GM12878 (cell line): ENCODE results near the gene TUBA4B. TPM values are rescaled to one million over a fixed set of nuclear protein-coding genes. Genes with fewer than 3 reads are reported as not detected.

Experiments used
- ATAC-seq: fragments of 200-7000 bp; cut with Tn5 transposase; 3 replicates; pipeline ENCODE4 v1.9.1; 2020; ENCODE audit warnings: mild to moderate bottlenecking, moderate library complexity
- BruUV-seq: library from RNA; stranded (reverse); fragments of 400-500 nt; replicated peaks from 2 replicates; lab custom pipeline; 2021; lab: Mats Ljungman, UMichigan
- CTCF ChIA-PET: fragments of 300-600 bp; sonication (Branson Sonifier 250); formaldehyde crosslinking; extraction: SDS; loops from one replicate; lab custom pipeline; 2021; ENCODE audit warnings: inconsistent platforms; lab: Yijun Ruan, JAX
- POLR2A ChIA-PET: fragments of 350-600 bp; formaldehyde crosslinking; extraction: SDS; loops from one replicate; lab custom pipeline; 2021; ENCODE audit warnings: inconsistent platforms; lab: Charles Lee
- RAD21 ChIA-PET: fragments of 300-600 bp; sonication (Branson Sonifier 250); formaldehyde crosslinking; loops from one replicate; lab custom pipeline; 2023; ENCODE audit warnings: antibody characterized with exemption; ENCODE audit not compliant: unreplicated experiment; lab: Charles Lee
- SMC1A ChIA-PET: fragments of 300-600 bp; sonication (Branson Sonifier 250); formaldehyde crosslinking; loops from one replicate; lab custom pipeline; 2023; ENCODE audit not compliant: unreplicated experiment, uncharacterized antibody; lab: Charles Lee
- DNase-seq: peaks from one replicate; pipeline ENCODE4 v3.0.0-alpha.2; 2011; ENCODE audit warnings: low read depth, low spot score
- FAIRE-seq: peaks from 3 replicates; lab custom pipeline; 2011; peaks lifted over from hg19 to GRCh38; lab: Jason Lieb, UNC
- H2AFZ ChIP-seq: 2 replicates; pipeline ENCODE4 v1.6.0; 2011; ENCODE audit warnings: low read depth, low read length, control low read depth; ENCODE audit not compliant: control insufficient read depth
- H3K27ac ChIP-seq: 2 replicates; pipeline ENCODE4 v1.5.1; 2011; ENCODE audit warnings: control low read depth; ENCODE audit not compliant: control insufficient read depth, insufficient read depth
- H3K27me3 ChIP-seq, 2 experiments: replicated peaks in 1 of 2; 2 replicates each; pipeline versions ENCODE4 v1.6.0 to v1.6.1; 2011; ENCODE audit warnings: low read length in 1 of 2; ENCODE audit not compliant: control insufficient read depth in 2 of 2, insufficient read depth in 2 of 2
- H3K36me3 ChIP-seq, 2 experiments: 2 replicates each; pipeline ENCODE4 v1.5.1; 2011; ENCODE audit warnings: low read length in 1 of 2; ENCODE audit not compliant: control insufficient read depth in 2 of 2, insufficient read depth in 2 of 2
- H3K4me1 ChIP-seq: 2 replicates; pipeline ENCODE4 v1.6.1; 2011; ENCODE audit warnings: mild to moderate bottlenecking, low read length, moderate library complexity, mixed read lengths; ENCODE audit not compliant: control insufficient read depth, insufficient read depth
- H3K4me2 ChIP-seq: 2 replicates; pipeline ENCODE4 v1.6.0; 2011; ENCODE audit warnings: control low read depth; ENCODE audit not compliant: control insufficient read depth, insufficient read depth
- H3K4me3 ChIP-seq: fragments of 200-600 bp; sonication (generic); 2 replicates; pipeline ENCODE4 v1.5.1; 2016
- H3K79me2 ChIP-seq: 2 replicates; pipeline ENCODE4 v1.6.0; 2011; ENCODE audit warnings: low read length; ENCODE audit not compliant: control insufficient read depth, insufficient read depth
- H3K9ac ChIP-seq: 2 replicates; pipeline ENCODE4 v1.8.0; 2011; ENCODE audit warnings: low read length, control low read depth, mixed read lengths; ENCODE audit not compliant: control insufficient read depth, insufficient read depth
- H3K9me3 ChIP-seq: replicated peaks from 3 replicates; pipeline ENCODE4 v1.5.1; 2011; ENCODE audit warnings: mild to moderate bottlenecking, low read length; ENCODE audit not compliant: control insufficient read depth, insufficient read depth
- H4K20me1 ChIP-seq: 2 replicates; pipeline ENCODE4 v1.6.0; 2011; ENCODE audit not compliant: control insufficient read depth, insufficient read depth
- ASH2L ChIP-seq: fragments of 300-600, 200-600 bp; sonication (generic); IDR thresholded peaks from 2 replicates; pipeline ENCODE4 v1.6.1; 2017; ENCODE audit warnings: low read depth, mild to moderate bottlenecking, borderline replicate concordance
- KAT2A ChIP-seq: conservative IDR thresholded peaks from 2 replicates; pipeline ENCODE4 v1.6.1; 2011; ENCODE audit warnings: low read depth, low read length; ENCODE audit not compliant: control insufficient read depth
- NFXL1 ChIP-seq: fragments of 450-650 bp; IDR thresholded peaks from 2 replicates; pipeline ENCODE4 v1.6.1; 2017; ENCODE audit warnings: antibody characterized with exemption, mild to moderate bottlenecking, borderline replicate concordance
- RB1 ChIP-seq: fragments of 450-650 bp; formaldehyde crosslinking; IDR thresholded peaks from 2 replicates; pipeline ENCODE4 v1.6.1; 2017; ENCODE audit warnings: mild to moderate bottlenecking, borderline replicate concordance
- ZBED1 ChIP-seq: IDR thresholded peaks from 2 replicates; pipeline ENCODE4 v1.6.1; 2016; ENCODE audit warnings: borderline replicate concordance
- WGBS: methylation state at CpG from one replicate; pipeline ENCODE4 v1.1.6; 2016; ENCODE audit warnings: low lambda C conversion rate; ENCODE audit not compliant: insufficient replicate concordance, insufficient coverage; ENCODE audit errors: missing lambda C conversion rate; 5-methylcytosine and 5-hydroxymethylcytosine counted together
- in situ Hi-C: fragments of 300-500 bp; cut with MboI; formaldehyde crosslinking; loops from 9 replicates; pipeline ENCODE4 v1.14.3; 2018; ENCODE audit warnings: mixed read lengths
- intact Hi-C: fragments of 100-400 bp; cut with micrococcal nuclease; formaldehyde crosslinking; loops from one replicate; pipeline ENCODE4 v1.14.2; 2022; ENCODE audit not compliant: unreplicated experiment
- polyA plus RNA-seq, 11 experiments: library from polyadenylated mRNA; depleted of rRNA in 4 of 11; unstranded in 6 of 11; stranded (reverse) in 5 of 11; fragments of >200 nt; fragmentation: Nextera tagmentation in 4 of 11; fragmentation: Illumina TruSeq in 1 of 11; extraction: Ambion mirVana in 4 of 11; extraction: Trizol in 1 of 11; gene quantifications; 1 replicate in 1 of 11; 2 replicates in 10 of 11; pipeline versions ENCODE4 v1.2.1 to v1.2.3, GENCODE V29; 2011 to 2016; ENCODE audit warnings: inconsistent platforms in 2 of 11, missing spikeins in 2 of 11, low read depth in 1 of 11
- total RNA-seq, 4 experiments: library from RNA; depleted of rRNA in 3 of 4; stranded (reverse); fragments of >200 nt in 3 of 4; fragmentation: Illumina TruSeq in 1 of 4; extraction: Trizol in 1 of 4; gene quantifications; 2 replicates each; pipeline versions ENCODE4 v1.2.1 to v1.2.3, GENCODE V29; 2013 to 2021
- TF ChIP-seq, protein P1 (sequence below): IDR thresholded peaks from 2 replicates; pipeline ENCODE4 v1.6.1; 2012; ENCODE audit warnings: mild to moderate bottlenecking, low read depth, low read length

The TUBA4B gene
- total and polyA plus RNA-seq, 10 of the 15 experiments (the other 5 are each of a cell fraction or from before 2014, with no cell fraction given): 0.07 TPM; not detected in 9

DNA sequence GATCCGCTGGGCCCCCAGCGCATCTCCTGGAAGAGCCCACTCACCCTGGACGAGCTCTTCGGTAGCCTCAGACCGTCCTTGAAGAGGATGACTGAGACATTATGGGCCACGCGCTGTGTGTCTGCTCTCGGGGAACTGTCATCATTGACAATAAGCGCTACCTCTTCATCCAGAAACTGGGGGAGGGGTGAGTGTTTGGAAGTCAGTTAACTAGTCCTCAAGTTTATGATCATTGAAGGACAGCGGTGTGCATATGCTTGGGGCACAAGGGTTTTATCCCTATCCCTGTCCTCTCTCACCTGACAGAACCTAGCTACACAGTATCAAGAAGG is 7.2 kb upstream of the TUBA4B start:
- DNase-seq (no peak), FAIRE-seq (no peak), ATAC-seq (no peak)
- in situ Hi-C loops (no loop called here), intact Hi-C loops (no loop called here)
- no peaks in the 10 kb centered on the region for H3K9me3 ChIP-seq
- SMC1A ChIA-PET: interaction anchor here (1.4 to 2.5 kb wide), 6 partner anchors 9 to 72 kb away, joined by 5 to 16 read pairs (median 8); partner anchors contain the start of gene DNAJB2
- 0 out of 2 replicates have a peak, but pooled peaks cover 4% of the 10 kb centered on the region for H4K20me1 ChIP-seq
- H3K79me2 ChIP-seq: peaks cover 31% of the 10 kb centered on the region
- TF ChIP-seq ZBED1 (no peak), KAT2A (no peak), NFXL1 (no peak), ASH2L (no peak), RB1 (no peak)
- TF ChIP-seq, protein P1, sequence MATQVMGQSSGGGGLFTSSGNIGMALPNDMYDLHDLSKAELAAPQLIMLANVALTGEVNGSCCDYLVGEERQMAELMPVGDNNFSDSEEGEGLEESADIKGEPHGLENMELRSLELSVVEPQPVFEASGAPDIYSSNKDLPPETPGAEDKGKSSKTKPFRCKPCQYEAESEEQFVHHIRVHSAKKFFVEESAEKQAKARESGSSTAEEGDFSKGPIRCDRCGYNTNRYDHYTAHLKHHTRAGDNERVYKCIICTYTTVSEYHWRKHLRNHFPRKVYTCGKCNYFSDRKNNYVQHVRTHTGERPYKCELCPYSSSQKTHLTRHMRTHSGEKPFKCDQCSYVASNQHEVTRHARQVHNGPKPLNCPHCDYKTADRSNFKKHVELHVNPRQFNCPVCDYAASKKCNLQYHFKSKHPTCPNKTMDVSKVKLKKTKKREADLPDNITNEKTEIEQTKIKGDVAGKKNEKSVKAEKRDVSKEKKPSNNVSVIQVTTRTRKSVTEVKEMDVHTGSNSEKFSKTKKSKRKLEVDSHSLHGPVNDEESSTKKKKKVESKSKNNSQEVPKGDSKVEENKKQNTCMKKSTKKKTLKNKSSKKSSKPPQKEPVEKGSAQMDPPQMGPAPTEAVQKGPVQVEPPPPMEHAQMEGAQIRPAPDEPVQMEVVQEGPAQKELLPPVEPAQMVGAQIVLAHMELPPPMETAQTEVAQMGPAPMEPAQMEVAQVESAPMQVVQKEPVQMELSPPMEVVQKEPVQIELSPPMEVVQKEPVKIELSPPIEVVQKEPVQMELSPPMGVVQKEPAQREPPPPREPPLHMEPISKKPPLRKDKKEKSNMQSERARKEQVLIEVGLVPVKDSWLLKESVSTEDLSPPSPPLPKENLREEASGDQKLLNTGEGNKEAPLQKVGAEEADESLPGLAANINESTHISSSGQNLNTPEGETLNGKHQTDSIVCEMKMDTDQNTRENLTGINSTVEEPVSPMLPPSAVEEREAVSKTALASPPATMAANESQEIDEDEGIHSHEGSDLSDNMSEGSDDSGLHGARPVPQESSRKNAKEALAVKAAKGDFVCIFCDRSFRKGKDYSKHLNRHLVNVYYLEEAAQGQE: no peak
- H3K36me3 ChIP-seq: peaks cover 10 to 15% of the 10 kb centered on the region in 2 experiments
- peak overlapping the region; percentile 88 for H3K4me2 ChIP-seq
- peak overlapping the region; percentile 90 for H3K4me3 ChIP-seq
- no peaks in the 10 kb centered on the region for H3K27me3 ChIP-seq
- POLR2A ChIA-PET: interaction anchor here (0.9 to 3.0 kb wide), 11 partner anchors 9 to 69 kb away, joined by 3 to 31 read pairs (median 10); partner anchors contain the start of genes ABCB6, ANKZF1, ATG9A and CNPPD1
- no peak overlapping the region; the same call in 1 of the 2 replicates for H2AFZ ChIP-seq
- H3K4me1 ChIP-seq: peaks cover 47% of the 10 kb centered on the region
- no TSS peak for BruUV-seq
- H3K9ac ChIP-seq: peak overlapping the region; percentile 77
- CTCF ChIA-PET: interaction anchor here (0.7 to 3.4 kb wide), 6 partner anchors 8 to 49 kb away, joined by 3 to 40 read pairs (median 4); partner anchors contain the start of genes DNAJB2 and TUBA4A
- WGBS: 15% methylated on average over 10 of the region's 10 CpGs
- RAD21 ChIA-PET: interaction anchor here (1.8 to 2.3 kb wide), 4 partner anchors 9 to 49 kb away, joined by 5 to 20 read pairs (median 13); partner anchors contain the start of genes ANKZF1, ATG9A and DNAJB2
- H3K27ac ChIP-seq: peak overlapping the region; percentile 70
